Measurements from ENCODE around the gene THRAP3.

Gene THRAP3

DNA sequence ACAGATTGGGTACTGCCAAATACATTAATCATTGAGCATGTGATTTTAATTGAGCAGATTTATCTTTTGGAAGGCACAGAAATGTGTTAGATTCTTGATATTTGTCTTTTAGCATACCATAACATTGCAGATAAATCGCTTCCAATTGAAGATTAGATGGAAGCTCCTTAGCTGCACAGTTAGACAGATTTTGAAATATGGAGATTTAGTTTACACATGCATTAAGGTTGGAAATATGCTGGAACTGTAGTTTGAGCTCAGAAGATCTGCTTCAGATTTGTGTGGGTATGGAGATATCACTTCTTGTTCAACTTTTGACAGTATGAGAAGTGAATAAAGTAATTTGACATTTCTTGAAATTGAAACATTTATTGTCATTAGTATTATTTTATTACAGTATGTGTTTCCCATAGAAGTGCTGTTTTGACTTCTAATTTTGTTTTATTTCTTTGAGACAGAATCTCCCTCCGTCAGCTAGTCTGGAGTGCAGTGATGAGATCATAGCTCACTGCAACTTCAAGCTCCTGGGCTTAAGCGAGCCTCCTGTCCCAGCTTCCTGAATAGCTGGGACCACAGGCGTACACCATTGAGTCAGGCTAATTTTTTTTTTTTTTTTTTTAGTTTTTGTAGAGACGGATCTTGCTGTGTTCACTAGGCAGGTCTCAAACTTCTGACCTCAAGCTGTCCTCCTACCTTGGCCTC is 29.1 kb downstream of the THRAP3 start:
- no peak for DNase-seq

DNA sequence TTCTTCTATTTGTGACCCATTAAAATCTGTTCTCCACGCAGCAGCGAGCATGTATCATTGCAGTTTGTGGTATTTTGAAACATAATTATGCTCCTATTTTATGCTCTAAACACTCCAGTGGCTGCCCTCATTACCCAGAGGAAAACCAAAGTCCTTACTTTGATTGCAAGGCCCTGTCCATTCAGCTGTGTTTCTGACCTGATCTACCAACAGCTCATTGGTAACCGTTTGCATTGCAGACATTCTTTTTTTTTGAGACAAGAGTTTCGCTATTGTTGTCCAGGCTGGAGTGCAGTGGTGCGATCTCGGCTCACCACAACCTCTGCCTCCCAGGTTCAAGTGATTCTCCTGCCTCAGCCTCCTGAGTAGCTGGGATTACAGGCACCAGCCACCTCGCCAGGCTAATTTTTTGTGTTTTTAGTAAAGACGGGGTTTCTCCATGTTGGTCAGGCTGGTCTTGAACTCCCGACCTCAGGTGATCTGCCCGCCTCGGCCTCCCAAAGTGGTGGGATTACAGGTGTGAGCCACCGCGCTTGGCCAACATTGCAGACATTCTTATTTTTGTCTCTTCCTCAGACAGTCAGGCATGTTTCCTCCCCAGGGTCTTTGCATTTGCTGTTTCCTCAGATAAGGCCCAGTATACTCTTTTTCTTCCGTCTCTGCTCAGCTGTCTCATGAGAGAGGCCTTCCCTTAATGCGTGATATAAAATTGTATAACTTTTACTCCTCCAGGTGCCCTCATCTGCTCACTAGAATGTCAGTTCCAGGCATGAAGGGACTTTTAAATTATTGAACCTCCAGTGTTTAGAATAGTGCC is 32.5 kb downstream of the THRAP3 start:
- no peak for DNase-seq

DNA sequence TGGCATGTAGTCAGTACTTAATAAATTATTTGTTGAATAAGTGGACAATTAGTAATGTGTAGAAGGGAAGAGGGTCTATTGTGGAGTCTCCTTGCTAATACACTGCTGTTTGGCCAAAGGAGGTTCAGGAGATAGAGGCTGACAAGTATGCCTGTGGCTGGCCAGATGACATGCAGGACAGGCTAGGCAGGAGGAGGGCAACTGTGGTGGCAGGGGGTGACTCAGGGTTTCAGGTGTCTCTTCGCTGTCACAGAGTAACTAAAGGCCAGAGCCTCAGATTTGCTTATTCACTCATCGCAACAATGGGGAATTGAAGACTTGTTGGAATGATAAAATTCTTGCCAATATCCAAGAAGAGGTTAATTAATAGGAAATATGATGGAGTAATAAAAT is 33.1 kb downstream of the THRAP3 start:
- no peak for DNase-seq

DNA sequence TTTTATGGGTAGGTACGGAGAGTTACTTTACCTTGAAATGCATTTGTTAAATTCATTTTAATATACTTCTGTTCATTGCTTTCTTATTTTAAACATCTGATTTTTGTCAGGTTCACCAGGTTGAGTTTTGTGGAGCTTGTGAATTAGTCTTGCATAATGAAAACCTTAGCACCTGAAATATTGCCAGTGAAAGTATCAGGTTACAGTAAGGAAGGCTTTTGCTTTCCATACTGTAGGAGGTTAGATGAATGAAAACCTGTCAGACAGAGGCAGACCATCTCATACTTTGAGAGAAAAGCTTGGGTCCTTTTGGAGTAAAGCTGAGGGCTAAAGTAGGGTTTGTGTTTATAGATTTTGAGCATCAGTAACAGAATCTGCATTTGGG is 34.7 kb downstream of the THRAP3 start:
- no peak for DNase-seq

DNA sequence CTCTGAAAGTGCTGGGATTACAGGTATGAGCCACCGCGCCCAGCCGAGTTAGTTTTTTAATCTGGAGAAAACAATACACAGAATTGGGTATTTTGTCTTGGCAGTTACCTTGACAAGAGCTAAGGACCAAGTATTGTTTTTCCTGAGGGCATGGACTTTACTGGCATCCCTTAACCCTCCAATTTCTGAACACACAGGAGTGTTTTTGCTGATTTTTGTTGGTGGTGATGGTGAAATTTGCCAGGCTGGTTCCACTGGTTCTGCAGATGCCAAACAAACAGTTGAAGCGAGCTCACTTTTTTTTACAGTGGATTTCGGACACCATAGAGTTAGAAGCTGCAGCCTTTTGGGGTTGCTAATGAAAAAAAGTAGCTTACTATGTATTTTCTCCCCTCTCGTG is 44.7 kb downstream of the THRAP3 start:
- no peak for DNase-seq

DNA sequence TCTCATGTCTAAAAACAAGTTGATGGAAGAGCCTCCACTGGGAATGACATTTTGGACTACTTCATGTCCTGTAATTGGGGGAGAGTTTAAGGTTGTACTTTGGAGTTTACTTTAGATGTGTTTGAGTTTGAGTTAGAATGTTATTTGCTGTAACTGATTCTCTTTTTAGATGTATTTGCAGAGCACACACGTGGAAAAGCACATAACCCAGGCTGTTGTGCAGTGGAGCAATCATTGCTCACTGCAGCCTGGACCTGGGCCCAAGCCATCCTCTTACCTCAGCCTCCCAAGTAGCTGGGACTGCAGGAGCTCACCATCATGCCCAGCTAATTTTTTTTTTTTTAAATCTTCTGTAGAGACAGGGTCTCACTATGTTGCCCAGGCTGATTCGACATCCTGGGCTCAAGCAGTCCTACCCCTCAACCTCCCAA is 45.2 kb downstream of the THRAP3 start:
- DNase-seq = no peak

DNA sequence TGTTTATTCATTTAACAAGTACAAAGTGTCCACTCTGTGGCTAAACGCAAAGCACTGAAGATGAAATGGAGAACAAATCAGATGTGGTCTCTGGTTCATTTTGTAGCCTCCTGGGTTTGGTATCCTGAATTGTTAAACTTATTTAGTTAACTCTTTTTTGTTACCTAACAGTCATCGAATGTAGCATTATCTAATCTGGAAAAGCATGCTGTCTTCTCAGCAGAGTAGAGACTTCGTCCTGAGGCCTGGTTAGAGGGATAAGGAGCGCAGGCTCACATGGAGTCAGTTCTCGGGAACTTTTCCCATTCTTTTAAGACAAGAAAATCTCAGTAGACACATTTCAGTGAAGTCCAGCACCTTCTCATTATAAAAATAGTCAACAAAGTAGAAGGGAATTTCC is 48.8 kb downstream of the THRAP3 start:
- no peak for DNase-seq

DNA sequence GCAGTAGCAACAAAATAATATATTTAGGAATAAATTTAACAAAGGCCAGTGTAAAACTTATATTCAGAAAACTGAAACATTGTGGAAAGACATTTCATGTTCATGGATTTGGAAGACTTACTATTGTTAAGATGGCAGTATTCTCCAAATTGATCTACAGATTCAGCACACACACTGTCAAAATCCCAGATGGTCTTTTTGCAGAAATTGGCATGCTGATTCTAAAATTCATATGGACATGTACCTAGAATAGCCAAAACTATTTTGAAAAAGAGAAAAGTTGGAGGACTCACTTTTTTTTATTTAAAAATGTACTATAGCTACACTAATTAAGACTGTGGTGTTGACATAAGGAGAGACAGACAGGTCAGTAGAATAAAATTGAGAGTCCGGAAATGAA is 50.0 kb downstream of the THRAP3 start:
- DNase-seq = no peak

DNA sequence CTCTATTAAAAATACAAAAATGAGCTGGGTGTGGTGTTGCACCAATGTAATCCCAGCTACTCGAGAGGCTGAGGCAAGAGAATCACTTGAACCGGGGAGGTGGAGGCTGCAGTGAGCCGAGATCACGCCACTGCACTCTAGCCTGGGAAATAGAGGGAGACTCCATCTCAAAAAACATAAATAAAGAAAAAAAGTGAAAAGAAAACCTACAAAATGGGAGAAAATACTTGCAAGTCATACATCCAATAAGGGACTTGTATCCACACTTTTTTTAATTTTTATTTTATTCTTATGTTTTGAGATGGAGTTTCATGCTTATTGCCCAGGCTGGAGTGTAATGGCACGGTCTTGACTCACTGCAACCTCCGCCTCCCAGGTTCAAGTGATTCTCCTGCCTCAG is 52.4 kb downstream of the THRAP3 start:
- no peak for DNase-seq

DNA sequence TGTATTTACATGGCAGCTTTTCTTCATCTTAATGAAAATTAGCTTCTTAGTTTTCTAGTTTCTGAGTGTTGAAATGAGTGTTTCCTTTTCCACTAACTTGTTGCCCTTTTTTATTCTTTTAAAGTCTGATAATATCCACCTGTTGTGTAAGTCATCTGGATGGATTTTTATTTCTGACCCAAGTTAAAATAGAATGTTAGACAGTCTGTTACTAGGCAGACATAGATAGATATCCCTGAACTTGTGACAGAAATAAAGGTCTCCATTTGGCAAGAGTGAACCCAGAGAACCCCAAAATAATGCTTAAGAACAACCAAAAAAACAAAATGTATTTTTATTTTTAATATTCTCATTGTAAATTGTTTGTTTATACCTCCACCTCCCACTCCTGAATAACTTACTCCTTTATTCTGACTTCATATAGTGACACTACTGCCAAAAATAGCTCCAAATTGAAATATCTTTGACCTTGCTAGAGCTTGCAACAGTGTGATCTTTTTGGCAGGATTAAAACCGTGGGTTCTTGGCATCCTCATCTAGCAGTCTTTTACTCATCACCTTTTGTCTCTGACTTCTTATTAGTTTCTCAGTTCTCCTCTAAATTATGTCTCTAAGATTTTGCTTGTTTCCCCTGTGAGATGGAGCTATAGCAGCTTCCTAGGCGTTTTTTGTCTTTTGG is 55.0 kb downstream of the THRAP3 start:
- DNase-seq = no peak

DNA sequence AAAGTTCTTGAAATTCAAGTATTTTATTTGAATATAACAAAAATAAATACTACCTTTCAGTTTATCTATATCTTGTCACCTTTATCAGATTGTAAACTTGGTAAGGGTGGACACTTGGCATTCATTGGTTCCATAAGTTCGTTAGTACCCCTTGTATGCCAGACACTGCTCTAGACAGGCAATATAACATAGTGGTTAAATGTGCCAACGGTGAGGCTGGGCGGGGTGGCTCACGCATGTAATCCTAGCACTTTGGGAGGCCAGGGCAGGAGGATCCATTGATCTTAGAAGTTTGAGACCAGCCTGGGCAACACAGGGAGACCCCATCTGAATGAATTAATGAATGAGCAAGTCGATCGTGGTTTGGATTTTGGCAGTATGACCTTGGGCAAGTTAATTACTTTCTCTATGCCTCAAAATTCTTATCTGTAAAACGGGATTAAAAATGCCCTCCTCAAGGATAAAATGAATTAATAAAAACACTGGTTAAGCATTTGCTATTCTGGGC is 55.6 kb downstream of the THRAP3 start:
- no peak for DNase-seq

DNA sequence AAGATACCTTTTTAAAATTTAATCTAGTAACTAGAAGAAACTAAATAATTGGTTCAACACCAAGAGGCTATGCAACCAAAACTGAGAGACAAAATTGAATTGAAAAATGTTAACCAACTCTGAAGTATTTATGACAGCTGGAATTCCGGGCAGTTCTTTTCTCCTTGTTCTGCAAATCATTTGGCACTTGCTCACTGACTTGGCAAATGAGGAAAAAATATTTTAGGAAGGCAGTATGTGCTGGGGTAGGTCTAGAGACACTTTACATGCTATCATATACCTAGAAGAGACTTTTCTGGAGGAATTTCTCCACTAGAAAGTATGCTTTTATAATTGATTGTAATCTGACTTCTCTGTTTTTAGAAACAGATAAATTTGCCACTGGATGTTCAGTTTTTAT is 59.8 kb downstream of the THRAP3 start:
- DNase-seq = no peak

DNA sequence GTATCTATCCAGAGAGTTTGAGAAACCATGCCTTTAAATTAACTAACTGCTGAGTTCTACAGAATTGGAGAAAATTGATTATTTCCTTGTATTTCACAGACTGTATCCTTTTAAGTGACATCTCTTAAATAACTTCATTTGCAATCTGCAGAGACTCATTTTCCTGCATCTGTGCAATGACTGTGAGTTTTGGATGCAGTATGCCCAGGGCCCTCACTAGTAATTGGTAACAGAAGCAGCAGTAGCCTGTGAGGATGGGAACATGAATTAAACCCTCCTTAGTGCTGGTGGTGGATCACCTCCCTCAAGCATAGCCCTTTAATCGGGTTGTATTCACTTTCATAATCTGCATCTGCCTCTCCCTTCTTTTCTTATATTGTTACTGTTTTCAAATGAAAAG is 60.3 kb downstream of the THRAP3 start:
- no peak for DNase-seq

DNA sequence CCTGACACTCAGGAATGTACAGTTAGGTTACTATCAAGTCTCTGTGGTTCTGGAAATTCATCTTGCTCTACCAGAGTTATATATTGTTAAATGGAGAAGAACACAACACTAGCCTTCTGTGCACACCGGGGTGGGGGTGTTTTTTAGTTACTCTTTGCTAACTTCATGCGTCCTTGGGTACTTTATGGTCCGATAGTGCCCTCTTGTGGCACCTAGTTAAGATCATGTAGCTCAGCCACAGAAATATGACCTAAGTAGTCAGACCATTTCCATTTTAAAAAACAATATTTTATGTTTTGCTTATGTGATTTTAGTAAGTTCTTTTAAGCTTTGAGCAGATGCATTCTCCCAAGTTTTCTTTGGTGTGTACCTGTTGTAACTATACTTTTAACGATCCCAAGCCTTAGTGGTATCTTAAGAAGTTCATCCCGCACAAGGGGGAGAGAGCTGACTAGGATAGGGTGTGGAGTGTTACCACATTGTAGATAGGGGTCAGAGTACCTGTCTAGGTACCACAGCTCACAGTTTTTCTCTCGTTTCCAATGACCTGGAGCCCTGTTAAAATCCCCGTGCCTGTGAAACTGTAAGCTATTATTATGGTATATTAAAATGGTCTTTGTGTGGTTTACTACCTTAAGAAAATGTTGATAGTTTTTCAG is 61.3 kb downstream of the THRAP3 start:
- peak; percentile 32 for DNase-seq

DNA sequence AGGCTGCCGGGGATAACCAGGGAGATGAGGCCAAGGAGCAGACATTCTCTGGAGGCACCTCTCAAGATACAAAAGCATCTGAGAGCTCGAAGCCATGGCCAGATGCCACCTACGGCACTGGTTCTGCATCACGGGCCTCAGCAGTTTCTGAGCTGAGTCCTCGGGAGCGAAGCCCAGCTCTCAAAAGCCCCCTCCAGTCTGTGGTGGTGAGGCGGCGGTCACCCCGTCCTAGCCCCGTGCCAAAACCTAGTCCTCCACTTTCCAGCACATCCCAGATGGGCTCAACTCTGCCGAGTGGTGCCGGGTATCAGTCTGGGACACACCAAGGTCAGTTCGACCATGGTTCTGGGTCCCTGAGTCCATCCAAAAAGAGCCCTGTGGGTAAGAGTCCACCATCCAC is 62.6 kb downstream of the THRAP3 start:
- no peak for DNase-seq

DNA sequence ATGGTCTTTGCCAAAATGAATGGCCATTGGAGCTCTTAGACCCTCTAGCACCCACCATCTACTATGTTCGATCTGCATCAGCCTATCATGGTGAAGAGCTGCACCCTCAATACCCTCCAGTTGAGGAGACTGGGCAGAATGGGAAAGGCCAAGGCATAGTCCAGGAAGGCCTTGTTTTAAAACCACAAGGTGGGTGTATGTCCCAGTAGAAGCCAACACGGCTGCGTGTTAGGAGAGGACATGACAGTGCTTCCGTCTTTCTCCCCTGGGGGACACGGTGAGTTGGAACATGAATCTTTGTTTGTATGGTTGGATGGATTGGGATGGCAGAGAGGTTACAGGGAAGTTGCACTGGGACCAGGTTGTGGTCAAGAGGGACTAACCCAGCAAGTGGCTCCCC is 63.4 kb downstream of the THRAP3 start:
- no peak for DNase-seq

DNA sequence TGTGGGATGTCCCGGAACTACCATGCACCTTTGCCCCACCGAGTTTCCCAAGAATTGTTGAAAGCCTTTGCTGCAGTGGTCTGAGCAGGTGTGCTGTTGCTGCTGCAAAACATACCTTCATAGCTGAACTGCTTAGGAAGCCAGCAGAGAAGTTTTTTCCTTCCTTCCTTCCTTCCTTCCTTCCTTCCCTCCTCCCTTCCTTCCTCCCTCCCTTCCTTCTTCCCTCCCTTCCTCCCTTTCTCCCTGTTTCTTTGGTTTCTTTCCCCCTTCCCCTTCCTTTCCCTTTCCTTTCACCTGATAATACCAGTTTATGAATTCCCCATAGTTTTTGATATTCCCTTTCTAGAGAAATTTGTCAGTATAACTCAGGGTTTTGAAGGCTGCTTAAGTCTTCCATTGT is 71.1 kb downstream of the THRAP3 start:
- no peak for DNase-seq

DNA sequence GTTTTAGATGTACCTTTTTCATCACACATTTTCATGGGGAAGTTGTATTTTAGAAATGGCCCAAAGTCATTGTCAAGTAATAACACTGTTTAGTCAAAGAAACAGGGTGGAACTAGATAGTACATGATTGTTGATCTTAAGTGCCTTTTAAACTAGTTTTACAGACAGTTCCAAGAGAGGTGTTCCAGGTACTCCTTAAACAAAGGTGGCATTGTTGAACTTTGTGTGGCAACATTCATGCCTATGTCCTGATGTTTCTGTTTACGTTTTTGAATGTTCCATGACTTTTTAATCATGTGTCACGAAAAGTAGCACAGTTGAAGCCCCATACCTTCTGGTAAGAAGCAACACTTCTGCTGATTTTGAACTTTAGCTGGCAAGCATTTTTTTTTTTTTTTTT is 72.8 kb downstream of the THRAP3 start:
- no peak for DNase-seq

DNA sequence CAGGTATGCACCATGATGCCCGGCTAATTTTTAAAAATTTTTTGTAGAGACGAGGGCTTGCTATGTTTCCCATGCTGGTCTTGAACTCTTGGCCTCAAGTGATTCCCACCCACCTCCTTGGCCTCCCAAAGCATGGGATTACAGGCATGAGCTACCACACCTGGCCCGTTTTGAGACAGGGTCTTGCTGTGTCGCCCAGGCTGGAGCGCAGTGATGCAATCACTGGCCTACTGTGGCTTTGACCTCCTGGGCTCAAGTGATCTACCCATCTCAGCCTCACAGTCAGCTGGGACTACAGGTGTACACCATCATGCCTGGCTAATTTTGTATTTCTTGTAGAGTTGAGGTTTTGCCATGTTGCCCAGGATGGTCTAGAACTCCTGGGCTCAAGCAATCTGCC is 74.4 kb downstream of the THRAP3 start:
- DNase-seq = no peak

DNA sequence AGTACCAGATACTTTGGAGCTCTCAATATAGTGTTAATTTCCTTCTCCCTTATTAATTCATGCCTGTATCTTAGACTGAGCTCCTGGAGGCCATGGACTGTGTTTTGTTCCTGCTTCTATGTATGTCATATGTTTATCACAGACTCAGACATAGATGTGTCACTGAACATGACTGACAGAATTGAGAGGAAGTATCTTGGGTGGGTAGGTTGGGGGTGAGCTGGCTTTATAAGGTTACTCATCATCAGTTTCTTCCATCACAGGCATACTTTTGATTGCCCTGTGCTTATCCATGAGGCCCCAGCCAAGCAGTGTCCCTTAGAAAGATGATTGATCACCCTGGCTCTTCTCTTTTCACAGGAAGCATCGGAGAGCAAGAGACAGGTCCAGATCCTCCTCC is 76.3 kb downstream of the THRAP3 start:
- no peak for DNase-seq

DNA sequence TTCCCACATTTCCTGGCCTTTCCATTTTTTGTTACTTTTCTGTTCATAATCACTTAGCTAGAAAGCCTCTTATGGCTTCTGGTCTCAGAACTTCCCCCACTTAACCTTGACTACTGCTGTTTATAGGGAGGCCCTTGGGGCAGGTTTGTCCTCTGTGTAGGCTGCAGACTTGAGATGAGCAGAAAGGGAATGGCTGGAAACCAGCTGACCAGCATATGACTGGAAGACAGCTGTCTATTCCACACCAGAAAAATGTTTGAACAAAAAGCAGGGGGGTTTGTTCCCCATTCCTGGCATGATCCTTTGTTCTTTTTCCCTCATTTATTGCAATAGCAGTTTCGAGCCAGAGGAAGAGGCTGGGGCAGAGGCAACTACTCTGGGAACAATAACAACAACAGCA is 77.0 kb downstream of the THRAP3 start:
- no peak for DNase-seq

DNA sequence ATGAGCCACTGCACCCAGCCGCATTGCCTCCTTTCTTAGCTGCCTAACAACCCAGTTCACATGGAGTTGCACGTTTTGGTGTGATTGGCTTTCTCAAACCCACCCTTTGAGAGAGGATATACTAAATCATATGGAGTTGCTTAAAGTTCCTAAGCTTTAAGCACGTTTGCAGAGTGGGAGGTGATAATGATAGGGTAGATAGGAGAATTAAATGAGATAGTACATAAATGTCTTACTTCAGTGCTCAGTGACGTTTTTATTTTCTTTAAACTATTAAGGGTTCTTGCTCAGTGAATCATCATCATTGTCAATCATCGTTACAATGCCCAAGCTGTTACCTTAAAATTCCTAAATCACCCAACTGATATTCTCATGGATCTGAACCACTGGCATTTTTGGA is 79.0 kb downstream of the THRAP3 start:
- DNase-seq = no peak

DNA sequence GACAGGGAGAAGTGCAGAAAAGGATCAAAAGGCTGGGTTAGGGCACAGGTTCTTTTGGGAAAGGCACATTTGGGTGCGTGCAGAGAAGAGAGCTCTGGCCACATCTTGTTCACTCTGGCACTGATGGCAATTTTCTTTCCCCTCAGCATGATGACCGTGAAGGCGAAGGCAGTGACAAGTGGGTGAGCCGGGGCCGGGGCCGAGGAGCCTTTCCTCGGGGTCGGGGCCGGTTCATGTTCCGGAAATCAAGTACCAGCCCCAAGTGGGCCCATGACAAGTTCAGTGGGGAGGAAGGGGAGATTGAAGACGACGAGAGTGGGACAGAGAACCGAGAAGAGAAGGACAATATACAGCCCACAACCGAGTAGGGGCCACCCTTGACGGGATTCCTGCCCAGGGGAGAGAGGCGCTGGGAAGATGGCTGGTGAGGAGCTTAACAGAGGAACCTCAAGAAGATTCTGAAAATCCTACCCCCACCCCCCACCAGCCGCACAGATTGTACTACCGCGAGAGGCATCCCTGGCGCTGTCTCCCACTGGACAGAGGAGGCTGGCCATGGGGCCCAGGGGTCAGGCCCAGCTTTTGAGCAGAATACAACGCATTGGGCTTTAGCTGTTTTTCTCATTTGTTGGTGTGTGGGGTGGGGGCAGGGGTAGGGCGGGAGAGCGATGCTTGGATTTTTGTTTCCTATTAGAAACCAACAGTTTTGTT is 79.6 kb downstream of the THRAP3 start:
- DNase-seq = no peak
